ENCODE measurements around the gene MKNK1.

The MKNK1 gene

GRCh38 chr1:46618754-46619415 is 14.8 kb upstream of the MKNK1 start:
- peak; percentile 37 for DNase-seq (ENCODE audit: low spot score)

- DNase-seq (ENCODE audit: low spot score): peak; percentile 6
Measured at GRCh38 chr1:46617833-46618232, 13.8 kb upstream of the MKNK1 start.

GRCh38 chr1:46617108-46617800 is 13.2 kb upstream of the MKNK1 start:
- DNase-seq (ENCODE audit: low spot score): peak; percentile 52

GRCh38 chr1:46616277-46617107 is 12.4 kb upstream of the MKNK1 start, which contains the start of gene MOB3C:
TSS of gene MOB3C (minus strand) at chr1:46616811. CDS start at chr1:46613321, 3,490 bp downstream.
- peak; percentile 89 for DNase-seq (ENCODE audit: low spot score)

- DNase-seq (ENCODE audit: low spot score): no peak
Measured at GRCh38 chr1:46615735-46616134, 11.7 kb upstream of the MKNK1 start.

GRCh38 chr1:46615088-46615487 is 11.0 kb upstream of the MKNK1 start:
- DNase-seq (ENCODE audit: low spot score): no peak

GRCh38 chr1:46614604-46614984 is 10.5 kb upstream of the MKNK1 start:
- DNase-seq (ENCODE audit: low spot score): no peak

- peak; percentile 89 for DNase-seq (ENCODE audit: low spot score)
Measured at GRCh38 chr1:46613661-46614603, 9.9 kb upstream of the MKNK1 start.

GRCh38 chr1:46612937-46613660 is 9.0 kb upstream of the MKNK1 start:
- DNase-seq (ENCODE audit: low spot score): no peak

GRCh38 chr1:46611691-46612221 is 7.7 kb upstream of the MKNK1 start:
- DNase-seq (ENCODE audit: low spot score): no peak

- DNase-seq (ENCODE audit: low spot score): no peak
Measured at GRCh38 chr1:46607345-46608130, 3.5 kb upstream of the MKNK1 start.

- no peak for DNase-seq (ENCODE audit: low spot score)
Measured at GRCh38 chr1:46606255-46606965, 2.3 kb upstream of the MKNK1 start.

GRCh38 chr1:46605232-46605631 is 1.2 kb upstream of the MKNK1 start:
- DNase-seq (ENCODE audit: low spot score): no peak

GRCh38 chr1:46603481-46603857 is 599 bp downstream of the MKNK1 start:
- DNase-seq (ENCODE audit: low spot score): no peak

GRCh38 chr1:46601257-46602007 is 2.6 kb downstream of the MKNK1 start:
- DNase-seq (ENCODE audit: low spot score): no peak

GRCh38 chr1:46599059-46599970 is 4.8 kb downstream of the MKNK1 start:
- no peak for DNase-seq (ENCODE audit: low spot score)

GRCh38 chr1:46596846-46597245 is 7.2 kb downstream of the MKNK1 start:
- DNase-seq (ENCODE audit: low spot score): no peak

Measured in left forelimb (tissue), 1 donor.